GM18868 (cell line): ENCODE data around the gene PDGFB.
"Not testable (repeated sequence)": the region's sequence is repeated elsewhere in the genome, so short reads cannot be mapped to it uniquely, and the experiment has no call there.

Source experiments
- ATAC-seq: cut with Tn5 transposase; IDR thresholded peaks from one replicate; pipeline ENCODE4 v1.9.1; 2021; ENCODE audit warnings: mild to moderate bottlenecking, moderate library complexity; ENCODE audit not compliant: unreplicated experiment

PDGFB gene

DNA sequence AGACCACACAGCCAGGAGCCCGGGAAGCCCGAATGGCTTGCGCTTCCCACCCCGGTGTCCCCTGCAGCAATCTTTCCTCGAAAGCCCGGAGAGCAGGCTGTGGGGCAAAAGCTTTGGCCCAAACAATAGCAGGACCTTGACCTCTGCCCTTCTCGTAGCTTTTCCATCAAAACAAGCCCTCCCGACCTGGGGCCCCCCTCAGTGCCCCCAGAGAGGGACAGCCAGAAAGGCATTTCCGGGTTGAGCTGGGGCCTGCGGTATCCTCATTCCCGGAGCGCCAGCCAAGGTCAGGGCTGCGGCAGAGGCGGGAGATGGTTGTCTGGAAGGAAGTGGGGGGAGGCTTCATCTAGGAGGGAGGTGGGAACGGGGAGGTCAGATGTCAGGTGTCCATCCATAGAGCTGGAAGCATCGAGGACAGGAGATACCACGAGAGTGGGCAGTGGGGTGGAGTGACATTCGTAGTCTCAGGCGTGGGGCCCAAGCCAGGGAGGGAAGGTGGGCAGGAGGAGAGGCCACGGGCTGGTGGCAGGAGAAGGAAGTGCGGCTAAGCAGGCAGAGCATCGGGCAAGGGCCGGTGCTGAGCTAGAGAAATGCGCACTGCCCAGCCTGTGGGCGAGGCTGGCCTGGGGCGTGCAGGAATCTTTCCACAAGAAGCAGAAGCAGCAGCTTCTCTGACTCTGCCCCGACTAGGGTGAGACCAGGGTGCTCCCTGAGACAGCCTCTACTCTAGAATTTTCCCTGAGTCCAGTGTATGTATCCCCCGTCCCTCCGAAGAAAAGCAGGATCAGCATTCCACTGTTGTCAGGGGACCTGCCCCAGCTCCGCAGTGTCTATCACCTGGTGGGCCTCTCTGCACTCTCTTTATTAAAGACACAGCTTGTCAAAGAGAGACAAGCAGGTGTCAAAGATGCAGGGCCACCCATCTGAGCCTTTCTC is 14.3 kb downstream of the PDGFB start:
- ATAC-seq, result no peak

DNA sequence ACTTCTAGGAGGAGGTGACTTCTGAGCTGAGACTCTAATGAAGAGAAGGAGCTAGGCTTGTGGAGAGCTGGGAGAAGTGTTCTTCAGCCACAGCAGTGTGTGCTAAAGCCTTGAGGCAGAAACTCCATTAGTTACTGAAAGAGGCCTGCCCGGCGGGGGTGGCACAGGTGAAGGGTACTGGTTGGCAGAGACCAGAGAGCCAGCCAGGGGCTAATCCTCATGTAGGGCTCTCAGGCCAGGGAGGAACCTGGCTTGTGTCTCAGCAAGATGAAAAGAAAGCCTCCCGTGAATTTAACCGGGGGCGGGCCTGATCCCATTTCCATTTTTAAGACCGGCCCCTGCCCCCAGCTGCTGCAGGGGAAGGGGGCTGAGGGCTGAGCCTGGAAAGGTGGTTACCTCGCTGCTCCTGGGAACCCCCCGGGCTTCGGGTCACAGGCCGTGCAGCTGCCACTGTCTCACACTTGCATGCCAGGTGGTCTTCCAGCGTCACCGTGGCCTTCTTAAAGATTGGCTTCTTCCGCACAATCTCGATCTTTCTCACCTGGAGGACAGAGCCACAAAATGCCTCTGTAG is 15.0 kb downstream of the PDGFB start:
- no peak for ATAC-seq

DNA sequence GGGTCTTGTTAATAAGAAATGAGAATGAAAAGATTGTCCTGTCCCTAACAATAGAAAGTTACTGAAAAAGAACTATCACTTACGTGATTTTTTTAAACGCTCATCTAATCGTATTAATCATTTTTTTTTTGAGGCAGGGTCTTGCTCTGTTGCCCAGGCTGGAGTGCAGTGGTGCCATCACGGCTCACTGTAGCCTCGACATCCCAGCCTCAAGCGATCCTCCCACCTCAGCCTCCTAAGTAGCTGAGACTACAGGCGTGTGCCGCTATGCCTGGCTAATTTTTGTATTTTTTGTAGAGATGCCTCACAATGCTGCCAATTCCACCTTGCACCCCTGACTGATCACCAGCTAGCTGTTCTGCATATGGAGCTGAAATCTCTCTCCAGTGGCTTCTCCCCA is 15.7 kb downstream of the PDGFB start:
- no peak for ATAC-seq

DNA sequence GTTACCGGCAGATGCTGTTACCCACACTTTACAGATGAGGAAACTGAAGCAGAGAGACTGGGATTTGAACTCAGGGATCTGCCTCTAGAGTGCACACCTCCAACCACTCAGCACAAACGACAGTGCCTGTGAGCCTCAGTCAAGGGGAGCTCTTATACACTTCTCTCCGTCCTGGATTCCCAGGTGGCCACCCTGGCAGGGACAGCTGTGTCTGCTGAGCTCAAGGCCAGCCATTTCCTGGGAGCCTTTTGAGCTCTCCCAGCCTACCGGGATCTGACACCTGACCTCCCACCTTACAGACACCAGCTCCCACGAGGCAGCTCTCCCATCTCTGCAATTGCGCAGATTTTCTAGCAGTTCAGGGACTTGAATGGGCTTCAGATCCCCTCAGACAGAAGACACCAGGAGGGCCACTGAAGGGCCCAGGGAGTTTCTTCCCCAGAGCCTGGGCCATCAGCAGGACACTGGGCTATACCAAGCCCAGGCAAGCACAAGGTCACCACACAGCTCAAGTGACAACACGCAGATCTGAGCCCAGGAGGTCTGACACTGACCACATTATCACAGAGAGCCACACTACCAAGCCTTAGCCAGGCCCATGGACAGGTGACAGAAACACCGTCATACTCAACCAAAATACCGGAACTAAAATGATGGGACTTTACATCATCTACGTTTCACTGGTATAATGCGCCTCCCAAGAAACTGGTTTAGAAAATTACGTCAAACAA is 17.1 kb downstream of the PDGFB start:
- no peak for ATAC-seq

DNA sequence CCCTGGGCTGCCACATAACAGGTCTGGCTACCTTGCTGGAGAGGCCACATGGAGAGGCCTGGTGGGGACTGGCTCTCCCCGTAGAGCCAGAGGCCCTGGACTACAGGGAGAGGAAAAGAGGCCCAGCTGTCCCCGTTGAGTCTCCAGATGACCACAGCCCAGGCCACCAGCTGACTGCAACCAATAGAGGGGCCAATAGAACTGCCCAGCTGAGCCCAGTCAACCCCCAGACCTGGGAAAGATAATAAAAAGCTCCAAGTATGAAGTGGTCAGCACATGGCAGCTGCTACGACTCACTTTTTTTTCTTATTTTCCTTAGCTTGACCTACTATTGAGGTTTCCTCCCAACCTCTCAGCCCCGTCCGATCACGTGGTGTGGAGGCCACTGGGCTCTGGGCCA is 18.4 kb downstream of the PDGFB start:
- no peak for ATAC-seq

DNA sequence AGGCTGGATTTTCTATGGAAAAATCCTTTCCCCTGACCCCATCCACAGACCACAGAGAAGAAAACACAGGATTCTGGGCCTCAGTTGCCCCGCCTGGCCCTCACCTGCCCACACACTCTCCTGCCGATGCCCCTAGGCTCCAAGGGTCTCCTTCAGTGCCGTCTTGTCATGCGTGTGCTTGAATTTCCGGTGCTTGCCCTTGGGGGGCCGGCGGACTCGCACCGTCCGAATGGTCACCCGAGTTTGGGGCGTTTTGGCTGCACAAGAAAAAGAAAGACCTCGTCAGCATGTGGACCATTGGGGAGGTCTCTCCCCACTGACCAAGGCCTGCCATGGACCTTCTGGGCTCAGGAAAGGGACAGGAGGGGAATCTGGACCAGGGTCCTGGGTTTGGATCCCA is 19.2 kb downstream of the PDGFB start:
- no peak for ATAC-seq

DNA sequence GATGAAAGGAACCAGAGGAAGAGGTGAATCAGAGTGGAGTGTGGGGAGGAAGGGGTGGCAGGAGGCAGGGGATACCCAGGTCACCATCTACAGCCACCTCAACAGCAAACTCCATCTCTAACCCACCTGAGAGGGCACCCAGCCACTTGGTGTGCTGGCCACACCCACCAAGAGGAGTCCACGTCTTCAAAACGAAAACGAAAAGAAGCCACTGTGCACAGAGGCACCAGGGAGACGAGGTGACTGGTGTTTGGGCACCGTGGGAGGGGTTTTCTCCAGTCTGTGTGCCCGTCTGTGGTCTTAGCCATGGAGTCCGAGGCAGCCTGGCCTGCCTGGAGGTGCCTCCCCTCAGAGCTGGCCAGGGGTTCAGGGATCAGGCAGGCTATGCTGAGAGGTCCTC is 20.2 kb downstream of the PDGFB start:
- ATAC-seq, result no peak

DNA sequence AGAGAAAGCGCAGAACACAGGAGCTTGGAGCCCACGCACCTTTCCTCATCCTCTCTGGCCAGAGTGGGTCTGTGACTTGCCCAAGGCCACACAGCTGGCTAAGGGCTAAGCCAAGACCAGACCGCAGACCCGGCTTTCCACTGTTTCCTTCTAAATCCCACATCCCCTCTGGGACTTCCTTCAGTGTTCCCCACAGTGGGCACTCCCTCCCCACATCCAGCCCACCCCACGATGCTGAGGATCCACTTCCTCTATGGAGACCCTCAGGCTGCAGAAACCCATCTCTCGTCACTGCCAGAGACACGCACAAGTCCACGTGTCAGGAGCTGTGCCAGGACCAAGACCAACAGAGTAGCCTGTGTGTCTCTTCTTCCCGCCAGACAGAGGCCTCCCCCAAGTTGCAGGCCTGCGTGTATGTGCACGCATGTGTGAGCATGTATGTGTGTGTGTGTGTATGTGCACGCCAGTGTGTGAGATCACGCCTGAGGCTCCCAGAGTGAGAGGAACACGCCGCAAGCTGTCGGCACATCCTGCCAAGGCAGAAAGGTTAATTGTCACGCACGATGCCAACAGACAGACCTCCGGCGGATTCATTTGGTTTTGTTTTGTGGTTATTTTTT is 21.6 kb downstream of the PDGFB start:
- ATAC-seq, result no peak

DNA sequence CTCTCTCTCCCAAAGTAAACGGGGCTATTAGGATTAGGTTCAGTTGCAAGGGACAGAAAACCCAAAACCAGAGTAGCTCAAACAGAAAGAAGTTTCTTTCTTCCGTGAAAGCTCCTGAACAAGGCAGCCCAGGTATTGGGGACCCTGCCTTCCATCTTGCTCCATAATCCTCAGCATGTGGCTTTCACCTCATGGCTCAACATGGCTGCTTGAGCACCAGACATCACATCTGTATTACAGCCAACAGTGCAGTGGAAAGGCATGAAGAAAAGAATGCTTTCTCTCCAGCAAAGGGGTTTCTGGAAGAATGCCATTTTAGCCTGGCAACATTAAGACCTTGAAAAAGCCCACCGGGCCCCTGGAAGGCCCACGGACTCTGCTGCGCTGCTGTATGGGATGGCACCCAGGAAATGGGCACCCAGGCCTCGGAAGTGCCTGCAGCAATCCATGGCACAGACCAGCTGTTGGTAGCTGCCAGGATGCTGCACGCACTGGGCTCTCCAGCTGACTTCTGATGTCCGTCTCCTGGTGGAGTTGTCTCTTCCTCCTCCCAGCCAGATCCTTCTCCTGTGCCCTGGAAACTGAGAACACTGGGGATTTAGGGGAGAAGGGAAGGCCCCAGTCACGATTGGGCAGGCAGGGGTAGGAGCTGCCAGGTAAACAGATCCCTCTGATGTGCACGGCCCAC is 22.6 kb downstream of the PDGFB start:
- ATAC-seq, result no peak

DNA sequence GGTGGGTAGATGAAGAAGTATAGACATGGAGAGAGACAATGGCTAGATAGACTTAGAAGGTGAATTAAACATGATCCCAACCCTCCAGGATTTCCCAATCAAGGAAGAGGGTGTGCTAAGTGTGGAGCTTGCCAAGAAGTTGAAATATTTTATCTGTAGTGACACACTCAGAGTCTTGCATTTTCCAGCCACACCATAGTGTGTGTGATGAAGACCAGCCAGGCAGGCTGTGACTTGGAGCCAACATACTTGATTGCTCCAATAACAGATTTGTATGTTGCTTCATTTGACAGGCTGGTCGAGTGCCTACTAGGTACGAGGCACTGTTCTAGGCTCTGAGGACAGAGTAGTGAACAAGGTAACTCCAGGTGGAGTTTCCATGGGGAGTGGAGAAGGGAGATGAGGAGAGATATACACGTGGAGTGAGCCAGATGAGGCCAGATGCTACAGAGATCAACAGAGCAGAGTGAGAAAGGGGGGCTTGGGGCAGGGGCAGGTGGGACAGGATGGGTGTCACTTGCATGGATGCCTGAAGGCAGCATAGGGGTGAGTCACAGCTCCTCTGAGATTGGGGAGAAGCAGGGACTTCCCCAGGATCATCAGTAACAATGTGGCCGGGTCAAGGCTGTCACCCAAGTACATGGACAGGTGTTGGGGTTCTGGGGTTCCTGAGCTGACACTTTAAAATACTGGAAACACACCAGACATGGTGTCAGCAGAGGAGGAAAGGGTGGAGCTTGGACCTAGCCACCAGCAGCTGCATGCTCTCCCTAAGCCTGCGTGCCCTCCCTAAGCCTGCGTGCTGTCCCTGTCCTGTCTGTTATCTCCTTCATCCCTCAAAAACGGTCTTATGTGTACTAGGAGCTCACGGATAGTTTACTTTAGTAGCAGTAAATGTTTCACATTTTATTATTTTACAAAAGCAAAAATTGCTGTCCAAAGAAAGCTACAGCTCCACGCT is 23.6 kb downstream of the PDGFB start:
- ATAC-seq, result no peak

DNA sequence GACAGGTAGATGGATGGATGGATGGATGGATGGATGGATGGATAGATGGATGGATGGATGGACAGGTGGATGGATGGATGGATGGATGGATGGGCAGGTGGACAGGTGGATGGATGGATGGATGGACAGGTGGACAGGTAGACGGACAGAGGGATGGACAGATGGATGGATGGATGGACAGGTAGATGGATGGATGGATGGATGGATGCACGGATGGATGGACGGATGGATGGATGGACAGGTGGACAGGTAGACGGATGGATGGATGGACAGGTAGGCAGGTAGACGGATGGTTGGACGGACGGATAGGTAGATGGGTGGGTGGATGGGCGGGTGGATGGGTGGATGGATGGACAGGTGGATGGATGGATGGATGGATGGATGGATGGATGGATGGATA is 24.3 kb downstream of the PDGFB start:
- no peak for ATAC-seq

DNA sequence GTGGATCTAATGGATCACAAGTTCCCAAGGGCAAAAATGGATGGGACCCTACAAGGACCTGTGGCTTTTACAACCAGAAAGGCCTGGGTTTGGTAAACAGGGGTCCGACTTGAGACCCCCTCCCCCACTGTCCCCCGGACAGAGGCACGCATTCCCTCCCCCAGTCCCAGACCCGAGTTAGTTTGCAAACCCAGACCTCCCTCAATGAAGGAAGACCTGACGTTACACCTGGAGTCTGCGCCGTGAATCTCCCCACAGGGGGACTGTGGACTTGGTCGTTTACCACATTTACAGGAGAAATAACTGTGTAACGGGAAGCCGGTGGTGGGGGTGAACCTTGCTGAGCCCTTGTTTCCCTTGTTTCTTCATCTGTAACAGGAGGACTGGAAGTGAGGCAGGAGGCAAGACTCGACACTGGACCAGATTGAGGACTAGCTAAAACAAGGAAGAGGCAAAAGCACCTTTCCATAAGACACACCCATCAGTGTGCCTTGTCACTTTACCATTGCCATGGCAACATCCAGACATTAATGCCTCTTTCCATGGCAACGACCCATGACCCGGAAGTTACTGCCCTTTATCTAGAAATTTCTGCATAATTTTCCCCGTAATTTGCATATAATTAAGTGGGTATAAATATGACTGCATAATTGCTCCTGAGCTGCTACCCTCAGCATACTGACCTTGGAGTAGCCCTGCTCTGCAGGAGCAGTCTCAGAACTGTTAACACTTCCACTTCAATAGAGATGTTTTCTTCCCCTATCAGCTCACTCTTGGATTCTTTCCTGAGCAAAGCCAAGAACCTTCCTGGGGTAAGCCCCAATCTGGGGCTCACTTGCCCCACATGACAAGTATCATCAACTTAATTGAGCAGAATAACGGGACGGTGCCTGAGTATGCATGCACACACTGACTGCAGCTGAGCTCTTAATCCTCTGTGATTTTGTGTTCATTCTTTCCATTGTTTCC is 25.4 kb downstream of the PDGFB start:
- no peak for ATAC-seq

DNA sequence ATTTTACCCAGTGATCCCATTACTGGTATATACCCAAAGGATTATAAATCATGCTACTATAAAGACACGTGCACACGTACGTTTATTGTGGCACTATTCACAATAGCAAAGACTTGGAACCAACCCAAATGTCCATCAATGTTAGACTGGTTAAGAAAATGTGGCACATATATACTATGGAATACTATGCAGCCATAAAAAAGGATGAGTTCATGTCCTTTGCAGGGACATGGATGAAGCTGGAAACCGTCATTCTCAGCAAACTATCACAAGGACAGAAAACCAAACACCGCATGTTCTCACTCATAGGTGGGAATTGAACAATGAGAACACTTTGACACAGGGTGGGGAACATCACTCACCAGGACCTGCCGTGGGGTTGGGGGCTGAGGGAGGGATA is 26.4 kb downstream of the PDGFB start:
- not testable (repeated sequence) for ATAC-seq

DNA sequence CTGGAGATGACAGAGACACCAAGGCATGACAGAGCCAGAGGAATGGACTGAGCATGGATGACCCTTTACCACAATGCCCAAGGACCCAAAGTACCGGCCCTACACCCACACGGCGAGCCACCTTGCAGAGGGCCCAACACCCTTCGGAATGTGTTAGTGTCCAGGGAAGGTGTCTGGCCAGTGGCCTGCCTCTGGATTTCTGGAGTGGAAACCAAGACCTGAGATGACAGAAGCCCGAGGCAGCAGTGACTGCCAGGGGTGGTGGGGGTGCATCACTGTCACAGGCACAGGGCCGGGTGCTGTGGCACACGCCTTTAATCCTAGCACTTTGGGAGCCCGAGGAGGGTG is 28.7 kb downstream of the PDGFB start:
- no peak for ATAC-seq

DNA sequence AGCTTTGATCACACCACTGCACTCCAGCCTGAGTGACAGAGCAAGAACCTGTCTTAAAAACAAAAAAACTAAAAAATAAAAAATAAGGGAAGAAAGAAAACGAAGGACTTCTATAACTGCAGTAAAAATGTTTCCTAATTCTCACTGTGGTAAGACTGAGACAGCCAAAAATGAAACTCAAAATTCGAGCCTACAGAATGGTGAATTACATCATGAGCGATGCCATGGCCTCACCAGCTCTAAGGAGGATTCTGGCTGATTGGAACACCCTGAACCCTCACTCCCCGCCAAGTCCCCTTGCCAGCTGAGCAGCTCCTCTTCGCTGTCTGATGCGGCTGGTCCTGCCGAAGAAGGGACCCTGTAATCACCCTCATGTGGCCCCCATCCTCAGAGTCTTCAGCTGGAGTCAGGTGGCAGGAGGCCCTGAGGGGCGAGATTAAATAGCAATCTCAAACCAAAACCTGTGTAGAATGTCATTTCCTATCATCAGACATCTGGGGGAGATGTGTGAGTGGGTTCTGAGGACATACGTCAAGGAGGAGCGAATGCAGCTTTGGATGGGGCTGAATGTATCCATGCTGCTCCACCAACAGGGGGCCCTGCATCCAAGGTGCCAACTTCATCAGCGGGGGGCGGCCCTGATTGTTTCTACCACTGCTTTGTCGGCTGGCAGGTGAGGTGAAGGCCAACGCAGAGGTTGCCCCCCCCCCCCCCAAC is 29.2 kb downstream of the PDGFB start:
- no peak for ATAC-seq

DNA sequence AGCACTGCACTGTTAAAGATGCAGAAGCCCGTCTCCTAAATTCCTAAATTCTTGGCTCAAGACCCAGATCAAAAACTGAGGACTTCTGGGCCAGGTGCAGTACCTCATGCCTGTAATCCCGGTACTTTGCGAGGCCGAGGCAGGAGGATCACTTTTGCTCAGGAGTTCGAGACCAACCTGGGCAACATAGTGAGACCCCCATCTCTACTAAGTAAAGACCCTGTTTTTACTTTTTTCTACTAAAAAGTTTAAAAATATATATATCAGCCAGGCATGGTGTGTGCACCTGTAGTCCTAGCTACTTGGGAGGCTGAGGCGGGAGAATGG is 29.7 kb downstream of the PDGFB start:
- no peak for ATAC-seq

DNA sequence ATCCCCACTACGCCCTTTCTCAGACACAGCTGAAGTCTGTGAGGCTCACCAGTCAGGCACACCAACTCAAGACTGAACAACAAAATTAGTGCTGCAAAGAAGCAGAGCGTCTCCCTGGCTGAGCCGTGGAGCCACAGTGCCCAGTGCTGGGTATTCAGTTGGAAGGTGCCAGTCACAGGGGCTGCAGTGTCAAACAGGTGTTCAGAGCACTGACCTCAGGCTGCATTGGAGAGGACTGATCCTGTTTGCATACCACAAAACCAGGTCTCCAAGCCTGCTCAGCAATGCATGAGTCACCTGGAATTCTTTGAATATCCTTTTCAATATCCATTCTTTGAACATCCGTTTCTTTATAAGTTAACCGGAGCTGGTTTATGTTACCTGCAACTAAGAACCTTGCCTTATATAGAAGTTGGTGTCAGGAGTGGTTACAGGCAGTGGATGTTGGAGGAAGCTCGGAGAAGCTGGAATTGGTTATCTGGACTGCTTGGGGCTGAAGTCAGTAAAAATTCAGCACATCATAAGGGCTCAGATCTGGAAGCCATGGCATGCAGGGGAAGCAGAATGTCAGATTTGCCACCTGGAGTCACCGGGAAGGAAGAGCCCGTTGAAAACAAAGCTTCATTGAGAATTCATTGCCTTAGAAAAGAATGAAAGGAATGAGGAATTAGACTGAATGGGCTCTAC is 30.3 kb downstream of the PDGFB start:
- no peak for ATAC-seq

DNA sequence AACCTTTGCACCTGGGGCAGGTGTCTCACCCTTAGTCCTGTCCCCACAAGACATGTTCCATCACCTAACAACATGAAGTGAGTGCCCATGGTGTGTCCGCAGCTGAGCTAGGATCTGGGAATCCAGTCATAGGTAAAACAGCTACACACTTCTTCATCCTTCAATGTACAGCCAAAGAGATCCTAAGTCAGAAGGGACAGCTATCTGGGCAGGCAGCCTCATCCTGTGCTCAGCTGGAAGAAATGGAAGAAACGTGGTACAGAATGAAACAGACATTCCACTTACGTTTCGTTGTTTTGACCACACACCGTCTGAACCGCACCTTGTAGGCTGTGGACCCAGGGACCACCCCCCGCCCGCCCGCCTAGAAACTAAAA is 30.8 kb downstream of the PDGFB start:
- no peak for ATAC-seq
